HG03025 (cell line): ENCODE results near the gene CD109.
"Not testable (repeated sequence)": the region's sequence is repeated elsewhere in the genome, so short reads cannot be mapped to it uniquely, and the experiment has no call there.

Experiments
- ATAC-seq: cut with Tn5 transposase; IDR thresholded peaks from one replicate; pipeline ENCODE4 v1.9.1; 2021; ENCODE audit warnings: mild to moderate bottlenecking, moderate library complexity; ENCODE audit not compliant: unreplicated experiment, low FRiP score

The CD109 gene

DNA sequence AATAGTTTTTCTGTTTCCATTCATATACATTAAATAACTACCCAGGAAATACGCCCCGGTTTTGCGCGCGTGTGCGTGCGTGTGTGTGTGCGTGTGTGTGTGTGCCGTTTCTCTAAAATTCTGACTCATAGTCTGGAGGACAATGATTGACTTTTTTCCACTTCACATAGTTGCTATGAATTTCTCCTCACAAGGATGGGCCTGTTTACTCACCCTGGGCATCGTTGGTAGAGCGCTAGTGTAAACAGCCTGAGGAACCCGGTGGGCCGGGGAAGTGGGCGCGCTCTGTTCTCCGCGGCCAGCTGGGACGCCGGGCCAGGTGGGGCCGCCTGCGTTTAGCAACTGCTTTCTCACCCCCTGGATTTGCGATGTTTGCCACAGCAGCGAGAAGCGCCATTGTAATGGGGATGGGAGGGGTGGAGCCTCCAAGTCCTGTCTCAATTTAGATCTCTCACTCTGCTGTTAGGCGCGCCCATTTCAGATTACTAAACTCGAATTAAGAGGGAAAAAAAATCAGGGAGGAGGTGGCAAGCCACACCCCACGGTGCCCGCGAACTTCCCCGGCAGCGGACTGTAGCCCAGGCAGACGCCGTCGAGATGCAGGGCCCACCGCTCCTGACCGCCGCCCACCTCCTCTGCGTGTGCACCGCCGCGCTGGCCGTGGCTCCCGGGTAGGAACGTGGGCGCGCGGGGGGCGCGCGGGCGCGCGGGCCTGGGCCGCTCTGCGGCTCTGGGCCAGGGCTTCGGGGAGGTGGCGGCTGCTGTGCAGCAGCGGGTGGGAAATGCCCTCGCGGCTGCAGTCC lies at the start of gene CD109:
Gene CD109 (plus strand): TSS at position 585 of the 803 bp plus-strand sequence. CDS start 13 bp downstream, at position 598.
- peak; percentile 48 for ATAC-seq

DNA sequence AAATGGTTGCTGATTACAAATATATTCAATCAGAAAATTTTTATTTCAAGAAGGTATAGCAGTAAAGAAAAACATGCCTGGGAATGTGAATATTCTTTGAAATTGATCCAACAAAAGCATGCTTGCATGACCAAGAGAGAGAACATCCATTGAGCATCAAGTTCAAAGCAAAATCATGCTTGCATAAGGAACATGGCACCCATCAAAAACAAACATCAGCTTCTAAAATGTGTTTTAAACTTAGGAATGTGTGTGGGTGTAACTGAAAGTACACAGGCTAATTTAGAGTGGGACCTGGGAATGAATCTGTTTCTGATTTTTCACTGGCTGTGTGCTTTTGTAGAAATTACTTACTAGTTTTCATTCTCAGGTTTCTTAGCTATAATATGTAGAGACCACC lies 47.8 kb upstream of the CD109 start:
- ATAC-seq: no peak

DNA sequence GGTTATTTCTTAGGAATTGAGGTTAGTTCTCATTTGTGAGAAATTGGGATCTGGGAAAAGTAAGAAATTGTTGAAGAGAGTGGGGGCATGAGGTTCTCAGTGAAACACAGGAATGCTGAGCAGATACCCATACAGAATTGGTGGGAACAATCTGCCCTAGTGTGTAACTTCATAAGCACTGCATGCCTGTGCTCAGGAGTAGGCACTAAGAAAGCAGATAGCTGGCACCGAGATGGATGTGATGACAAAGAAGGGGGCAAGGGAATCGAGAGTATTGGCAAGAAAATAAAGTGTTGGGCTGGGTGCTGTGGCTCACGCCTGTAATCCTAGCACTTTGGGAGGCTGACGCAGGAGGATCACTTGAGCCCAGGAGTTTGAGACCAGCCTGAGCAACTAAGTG lies 46.2 kb upstream of the CD109 start:
- ATAC-seq: no peak

DNA sequence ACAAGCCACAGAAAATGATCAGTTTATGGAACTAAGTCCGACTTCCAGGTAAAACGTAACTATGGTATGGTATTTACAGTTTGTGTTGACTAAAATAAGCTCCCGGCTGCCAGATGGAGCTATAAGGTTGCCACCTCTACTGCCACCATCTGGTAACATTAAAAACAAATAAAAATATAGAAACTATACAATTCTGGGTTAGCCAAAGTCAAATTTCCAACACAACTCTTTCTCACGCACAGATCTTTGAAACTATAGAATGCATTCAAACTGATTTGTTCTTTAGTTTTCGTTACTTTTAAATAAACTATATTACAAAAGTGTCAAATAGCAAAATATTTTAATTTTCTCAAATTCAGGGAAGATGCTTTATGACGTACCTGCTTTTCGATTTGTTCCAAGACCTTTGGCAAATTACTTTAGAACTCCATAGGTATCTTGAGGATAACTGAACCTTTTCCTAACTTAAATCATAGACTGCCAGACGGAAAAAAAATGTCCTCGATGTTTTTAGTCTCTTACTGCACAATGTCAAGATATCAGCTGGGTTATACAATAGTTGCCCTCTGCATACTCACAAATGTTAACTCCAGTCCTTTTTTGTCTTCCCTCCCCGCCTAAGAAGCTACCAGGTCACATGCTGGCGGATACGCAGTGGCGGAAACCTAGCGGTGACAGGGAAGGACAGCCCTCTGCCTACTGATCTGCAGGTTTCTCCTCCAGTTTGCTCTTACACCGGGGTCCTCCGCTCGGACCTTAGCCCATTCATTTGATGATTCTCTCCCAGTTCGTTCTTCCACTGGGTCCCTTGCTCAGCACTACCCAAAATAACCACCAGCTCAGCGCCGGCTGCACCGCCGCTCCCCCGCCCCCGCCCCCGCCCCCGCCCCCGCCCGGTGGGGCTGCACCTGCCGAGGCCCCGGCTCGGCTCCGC lies 43.1 kb upstream of the CD109 start:
- ATAC-seq: peak; percentile 52

DNA sequence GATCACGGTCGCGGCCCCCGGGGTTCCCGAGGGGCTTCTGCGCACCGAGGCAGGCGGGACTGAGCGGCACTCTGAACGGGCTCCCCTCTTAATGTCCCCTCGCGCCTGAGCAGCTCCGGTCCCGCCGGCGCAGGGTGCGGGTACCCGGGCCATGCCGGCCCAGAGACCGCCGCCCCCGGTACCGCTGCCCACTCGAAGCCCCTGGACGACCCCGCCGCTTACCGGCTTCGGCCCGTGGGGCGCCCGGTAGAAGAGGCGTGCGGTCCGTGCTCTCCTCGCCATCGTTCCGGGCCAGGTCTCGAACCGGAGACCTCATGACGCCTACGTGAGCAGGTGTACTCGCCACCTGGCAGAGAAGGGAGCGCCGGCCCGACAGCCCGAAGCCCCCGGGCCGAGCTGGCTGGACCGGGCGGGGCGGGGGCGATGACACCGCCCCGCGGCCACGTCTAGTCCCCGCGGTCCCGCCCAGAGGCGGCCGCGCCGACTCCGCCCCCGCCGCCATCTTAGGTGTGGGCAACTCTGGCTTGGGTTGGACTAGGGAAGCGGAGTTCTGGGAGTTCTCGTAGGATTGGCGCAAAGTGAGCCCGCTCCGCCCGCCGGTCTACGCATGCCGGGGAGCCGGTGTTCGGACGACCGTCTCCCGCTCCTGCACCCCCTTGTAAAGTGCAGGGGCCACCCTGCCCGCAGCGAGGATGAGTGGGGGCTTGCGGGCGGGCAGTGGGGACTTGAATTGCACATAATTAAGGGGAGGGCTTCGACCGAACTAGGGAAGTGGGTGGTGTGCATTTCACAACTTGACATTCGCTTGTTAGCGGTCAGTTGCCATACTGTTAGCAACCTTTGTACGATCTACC lies 42.2 kb upstream of the CD109 start, which contains the start of gene SLC17A5:
Gene SLC17A5 (minus strand): TSS at position 422 of the 854 bp plus-strand sequence. CDS start 106 bp downstream, at position 316.
- ATAC-seq: peak; percentile 84

DNA sequence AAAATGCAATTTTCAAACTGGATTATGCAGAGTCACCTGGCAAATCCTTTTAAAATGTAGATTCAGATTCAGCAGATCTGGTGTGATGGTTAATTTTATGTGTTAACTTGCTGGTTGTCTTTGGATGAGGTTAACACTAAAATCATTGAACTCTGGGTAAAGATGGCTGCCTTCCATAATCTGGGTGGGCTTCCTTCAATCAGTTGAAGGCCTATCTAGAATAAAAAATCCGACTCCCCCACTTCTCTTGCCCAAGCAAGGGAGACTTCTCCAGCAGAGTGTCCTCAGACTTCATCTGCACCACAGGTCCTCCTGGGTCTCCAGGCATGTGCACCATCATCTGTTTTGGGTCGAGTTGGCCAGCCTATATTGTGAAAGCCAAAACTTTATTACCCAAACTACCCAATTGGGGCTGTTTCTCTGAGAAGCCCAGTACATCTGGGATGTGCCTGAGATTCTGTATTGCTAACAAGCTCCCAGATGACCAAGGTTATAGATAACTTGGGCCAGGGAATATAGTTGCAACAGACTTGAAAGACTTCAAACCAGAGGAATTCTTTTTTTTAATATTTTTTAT lies 40.6 kb upstream of the CD109 start:
- no peak for ATAC-seq

DNA sequence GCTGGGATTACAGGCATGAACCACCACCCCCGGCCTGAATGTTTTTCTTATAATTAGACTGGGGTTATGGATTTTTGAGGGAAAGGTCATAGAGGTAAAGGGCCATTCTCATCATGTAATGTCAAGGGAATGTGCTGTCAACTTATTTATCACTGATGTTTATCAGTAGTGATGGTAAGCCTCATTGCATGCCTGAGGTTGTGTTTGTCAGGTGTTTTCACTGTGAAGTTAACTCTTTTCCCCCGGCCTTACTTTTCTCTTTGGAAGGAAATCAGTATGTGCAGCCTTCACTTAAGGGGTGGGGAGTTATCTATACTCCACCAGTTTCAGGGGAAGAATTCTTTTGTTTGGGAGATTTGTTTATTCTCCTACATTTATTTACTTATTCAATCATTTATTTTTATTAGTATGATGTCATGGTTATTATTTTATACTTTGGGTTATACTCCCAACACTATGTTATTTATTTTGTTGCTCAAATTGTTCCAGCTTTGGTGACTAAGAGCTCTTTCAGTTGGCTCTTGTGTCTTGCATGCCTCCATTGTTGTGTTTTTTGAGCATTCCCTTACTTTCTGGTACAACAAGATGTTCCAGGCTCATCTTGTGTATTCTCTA lies 39.4 kb upstream of the CD109 start:
- ATAC-seq: no peak

DNA sequence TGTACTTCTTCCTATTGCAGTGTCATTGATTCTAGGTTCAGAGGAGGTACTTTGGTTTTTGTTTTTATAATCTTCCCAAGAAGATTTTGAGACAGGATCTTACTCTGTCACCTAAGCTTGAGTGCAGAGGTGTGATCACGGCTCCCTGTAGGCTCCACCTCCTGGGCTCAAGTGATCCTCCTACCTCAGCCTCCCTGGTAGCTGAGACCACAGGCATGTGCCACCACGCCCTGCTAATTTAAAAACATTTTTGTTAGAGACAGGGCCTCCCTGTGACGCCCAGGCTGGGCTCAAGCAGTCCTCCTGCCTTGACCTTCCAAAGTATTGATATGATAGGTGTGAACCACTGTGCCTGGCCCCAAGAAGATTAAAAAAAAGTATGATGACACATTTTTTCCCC lies 38.8 kb upstream of the CD109 start:
- no peak for ATAC-seq

DNA sequence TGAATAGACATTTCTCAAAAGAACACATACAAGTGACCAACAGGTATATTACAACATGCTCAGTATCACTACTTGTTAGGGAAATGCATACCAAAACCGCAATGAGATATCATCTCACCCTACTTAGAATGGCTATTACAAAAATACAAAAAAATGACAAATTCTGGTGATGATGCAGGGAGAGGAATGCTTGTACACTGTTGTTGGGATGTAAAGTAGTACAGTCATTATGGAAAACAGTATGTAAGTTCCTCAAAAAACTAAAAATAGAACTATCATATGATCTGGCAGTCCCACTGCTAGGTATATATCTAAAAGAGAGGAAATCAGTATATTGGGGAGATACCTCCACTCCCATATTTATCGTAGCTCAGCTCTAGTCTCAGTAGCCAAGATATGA lies 31.3 kb upstream of the CD109 start:
- ATAC-seq: no peak

DNA sequence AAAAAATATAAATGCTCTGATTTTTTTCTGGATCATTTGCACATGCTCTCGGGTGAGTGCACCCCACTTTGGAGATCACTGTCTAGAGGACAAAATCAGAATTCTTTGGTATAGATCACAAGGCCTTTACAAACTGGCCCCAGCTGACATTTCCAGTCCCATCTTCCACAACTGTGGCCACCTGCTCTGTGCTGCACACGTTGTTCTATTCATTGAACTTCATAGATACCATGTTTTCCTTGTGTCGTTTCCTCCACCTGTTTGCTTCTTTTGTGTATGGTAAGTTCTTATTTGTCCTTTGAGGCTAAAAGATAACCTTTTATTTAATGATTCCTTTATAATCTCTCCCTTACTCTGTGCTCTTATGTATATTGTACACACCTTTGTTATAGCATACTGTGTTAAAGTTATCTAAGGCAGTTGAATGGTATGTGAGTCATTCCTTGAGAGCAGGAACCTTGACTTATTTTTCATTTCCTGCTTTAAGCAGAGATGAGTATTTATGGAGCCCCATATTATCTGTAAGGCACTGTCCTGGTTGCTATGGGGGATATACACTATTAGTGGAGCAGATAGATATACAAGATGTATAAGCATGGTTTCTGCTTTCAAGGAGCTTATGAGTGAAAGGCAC lies 30.2 kb upstream of the CD109 start:
- peak; percentile 54 for ATAC-seq

DNA sequence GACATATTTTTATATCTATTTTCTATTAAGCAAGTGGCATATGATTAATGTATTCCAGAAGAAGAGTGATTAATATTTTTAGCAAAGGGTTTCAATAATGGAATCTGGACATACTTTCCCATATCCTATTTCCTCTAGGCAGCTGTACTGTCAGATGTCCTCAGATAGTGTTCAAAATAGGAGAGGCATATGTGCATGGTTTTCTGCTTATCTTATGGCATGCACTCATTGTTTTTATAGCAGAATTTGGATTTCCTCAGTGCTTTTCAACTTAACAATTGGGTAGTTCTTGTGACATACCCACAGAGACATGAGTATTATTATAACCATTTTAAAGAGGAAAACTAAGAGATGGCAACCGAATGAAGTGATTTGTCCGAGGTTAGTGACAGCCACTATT lies 29.6 kb upstream of the CD109 start:
- ATAC-seq: no peak

DNA sequence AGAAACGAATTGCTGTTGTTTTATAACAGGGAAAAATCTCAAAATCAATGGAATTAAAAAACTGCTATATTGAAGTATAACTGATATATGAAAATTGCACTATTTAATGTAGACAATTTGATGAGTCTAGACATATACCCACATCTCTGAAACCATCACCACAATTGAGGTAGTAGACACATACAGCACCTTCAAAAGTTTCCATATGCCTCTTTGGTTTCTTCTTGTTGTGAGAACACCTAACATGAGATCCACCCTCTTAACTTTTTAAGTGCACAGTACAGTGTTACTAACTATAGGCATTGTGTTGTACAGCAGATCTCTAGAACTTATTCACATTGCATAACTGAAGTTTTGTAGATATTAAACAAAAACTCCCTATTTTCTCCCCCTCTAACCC lies 28.2 kb upstream of the CD109 start:
- ATAC-seq: no peak

DNA sequence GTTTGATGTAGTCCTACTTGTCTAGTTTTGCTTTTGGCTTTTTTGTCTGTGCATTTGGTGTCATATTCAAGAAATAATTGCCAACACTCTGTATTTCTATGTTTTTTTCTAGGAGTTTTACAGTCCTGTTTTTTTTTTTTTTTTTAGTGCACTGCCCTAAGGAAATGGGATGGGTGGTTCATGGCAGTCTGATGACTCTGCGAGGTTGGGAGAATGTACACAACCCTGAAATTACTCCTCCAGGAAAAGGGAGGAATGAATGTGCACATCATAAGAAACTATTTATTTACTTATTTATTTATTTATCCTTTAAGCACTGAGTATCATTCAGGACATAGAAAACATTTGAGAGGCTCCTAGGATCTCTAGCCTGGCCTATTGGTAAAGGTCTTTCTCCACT lies 27.0 kb upstream of the CD109 start:
- no peak for ATAC-seq

DNA sequence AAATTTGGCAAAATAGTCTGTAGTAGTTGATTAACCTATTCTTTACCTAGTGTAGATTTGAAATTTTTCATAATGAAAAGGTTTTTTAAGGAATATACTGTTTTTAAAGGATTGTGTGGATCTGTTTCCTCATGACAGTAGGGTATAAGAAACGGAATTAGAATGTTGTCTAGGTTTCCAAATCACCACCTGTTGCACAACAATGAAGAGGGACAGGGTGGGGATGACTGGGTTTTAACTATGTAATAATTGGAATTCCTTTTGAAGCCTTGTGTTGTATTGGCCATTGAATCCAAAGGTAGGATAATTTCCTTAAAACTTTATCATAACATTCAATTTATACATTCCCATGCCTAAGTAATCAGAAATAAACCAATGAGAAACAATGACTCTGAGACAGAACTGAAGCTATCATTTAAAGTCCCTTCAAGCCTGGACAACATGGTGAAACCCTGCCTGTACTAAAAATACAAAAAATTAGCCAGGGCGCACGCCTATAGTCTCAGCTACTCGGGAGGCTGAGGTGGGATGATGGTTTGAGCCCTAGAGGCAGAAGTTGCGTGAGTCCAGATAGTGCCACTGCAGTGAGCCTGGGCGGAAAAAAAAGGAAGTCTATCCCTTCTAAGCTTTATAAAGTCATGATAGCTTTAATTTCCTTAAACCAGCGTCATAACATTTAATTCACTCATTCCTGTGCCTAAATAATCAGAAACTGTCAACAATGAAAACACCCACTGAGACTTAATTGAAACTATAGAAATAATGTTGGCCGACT lies 23.9 kb upstream of the CD109 start:
- ATAC-seq: no peak

DNA sequence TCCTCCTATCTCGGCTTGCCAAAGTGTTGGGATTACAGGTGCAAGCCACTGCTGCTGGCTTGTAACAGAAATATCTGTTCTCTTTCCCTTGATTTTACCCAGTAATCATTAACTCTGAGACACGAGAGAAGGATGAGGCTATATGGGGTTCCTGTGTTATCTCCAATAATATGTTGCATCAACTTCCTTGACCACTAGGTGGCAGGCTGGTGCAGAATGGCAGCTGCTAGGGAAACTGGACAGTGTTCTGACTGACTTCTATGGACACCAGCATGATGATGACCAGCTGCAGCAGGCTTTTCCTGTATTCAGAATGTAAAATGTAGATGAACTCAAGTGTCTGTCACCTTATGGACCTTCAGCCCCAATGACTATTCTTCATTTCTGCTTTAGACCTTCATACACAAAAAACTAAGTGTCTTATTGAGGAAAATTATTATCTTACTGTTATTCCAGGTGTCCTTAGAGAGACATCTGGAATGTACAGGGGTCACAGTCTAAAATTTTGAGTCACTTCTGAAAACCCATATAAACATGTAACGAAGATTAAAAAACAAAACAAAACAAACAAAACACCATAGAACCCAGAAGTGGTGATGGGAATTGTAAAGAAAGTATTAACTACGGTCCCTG lies 20.4 kb upstream of the CD109 start:
- ATAC-seq: peak; percentile 87

DNA sequence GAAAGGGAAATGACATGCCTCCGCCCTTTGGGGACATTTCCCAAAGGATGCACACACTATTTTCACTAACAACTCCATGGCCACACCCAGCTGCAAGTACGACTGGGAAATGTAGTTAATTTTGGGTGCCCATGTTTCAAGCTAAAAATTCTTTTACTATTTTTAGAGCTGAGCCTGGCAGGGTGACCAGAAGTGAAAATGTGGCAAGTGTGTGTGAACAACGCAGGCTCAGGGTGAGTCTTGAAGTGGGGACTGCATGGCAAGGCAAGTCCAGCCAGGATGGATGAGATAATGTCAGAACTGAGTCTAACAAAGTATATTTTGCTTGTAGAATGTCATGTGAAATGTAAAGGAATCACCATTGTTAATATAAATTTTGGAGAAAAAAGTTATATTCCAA lies 17.0 kb upstream of the CD109 start:
- no peak for ATAC-seq

DNA sequence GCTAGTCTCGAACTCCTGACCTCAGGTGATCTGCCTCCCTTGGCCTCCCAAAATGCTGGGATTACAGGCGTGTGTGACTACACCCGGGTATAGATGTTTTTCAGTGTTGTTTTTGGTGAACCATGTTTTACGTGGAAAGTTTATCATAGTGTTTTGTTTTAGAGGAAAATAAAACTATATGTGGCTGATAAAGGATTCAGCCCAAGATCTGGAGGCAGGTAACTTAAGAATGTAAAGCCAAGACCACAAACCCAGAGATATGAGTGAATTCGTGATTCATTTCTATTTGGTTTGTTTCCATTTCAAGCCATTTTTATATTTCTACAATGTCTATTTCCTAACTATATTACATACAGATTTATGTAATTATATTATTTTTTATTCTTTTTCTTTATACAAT lies 16.2 kb upstream of the CD109 start:
- not testable (repeated sequence) for ATAC-seq

DNA sequence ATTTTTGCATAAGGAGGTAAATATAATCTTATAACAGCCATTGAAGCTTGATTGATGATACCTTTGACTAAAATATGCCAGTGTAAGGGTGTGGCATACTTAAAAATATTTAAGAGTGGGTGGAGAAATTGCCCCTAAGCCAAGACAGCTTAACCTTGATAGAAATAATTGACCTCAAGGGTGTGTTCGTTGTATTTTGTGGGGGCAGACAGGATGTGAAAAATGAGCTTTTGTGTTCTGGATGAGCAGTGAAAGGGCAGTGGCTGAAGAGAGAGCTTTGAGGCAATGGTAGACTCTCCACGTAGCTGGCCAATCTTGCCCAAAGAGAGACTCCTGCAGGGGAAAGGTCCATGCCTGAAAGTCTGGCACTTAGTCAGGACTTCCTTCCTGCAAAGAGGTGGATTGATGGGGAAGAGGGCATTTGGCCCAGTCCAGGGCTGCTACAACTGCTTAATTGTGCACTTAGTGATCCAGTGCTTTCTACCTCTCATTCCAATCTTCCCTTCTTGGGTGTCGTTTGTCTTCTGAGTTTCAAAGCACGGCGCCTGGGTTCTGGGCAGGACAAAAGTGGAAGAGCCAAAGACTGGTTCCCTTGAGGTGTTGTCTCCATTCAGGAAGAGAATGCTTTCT lies 15.6 kb upstream of the CD109 start:
- ATAC-seq: no peak
